Measurements from ENCODE around the gene SPINDOC. TPM values are rescaled to one million over a fixed set of nuclear protein-coding genes. Genes with fewer than 3 reads are reported as not detected.

The SPINDOC gene
- total and polyA plus RNA-seq, 9 of the 15 experiments (the other 6 are each of a cell fraction or from before 2014, with no cell fraction given): 0.70 to 36.3 (median 19.6) TPM

DNA sequence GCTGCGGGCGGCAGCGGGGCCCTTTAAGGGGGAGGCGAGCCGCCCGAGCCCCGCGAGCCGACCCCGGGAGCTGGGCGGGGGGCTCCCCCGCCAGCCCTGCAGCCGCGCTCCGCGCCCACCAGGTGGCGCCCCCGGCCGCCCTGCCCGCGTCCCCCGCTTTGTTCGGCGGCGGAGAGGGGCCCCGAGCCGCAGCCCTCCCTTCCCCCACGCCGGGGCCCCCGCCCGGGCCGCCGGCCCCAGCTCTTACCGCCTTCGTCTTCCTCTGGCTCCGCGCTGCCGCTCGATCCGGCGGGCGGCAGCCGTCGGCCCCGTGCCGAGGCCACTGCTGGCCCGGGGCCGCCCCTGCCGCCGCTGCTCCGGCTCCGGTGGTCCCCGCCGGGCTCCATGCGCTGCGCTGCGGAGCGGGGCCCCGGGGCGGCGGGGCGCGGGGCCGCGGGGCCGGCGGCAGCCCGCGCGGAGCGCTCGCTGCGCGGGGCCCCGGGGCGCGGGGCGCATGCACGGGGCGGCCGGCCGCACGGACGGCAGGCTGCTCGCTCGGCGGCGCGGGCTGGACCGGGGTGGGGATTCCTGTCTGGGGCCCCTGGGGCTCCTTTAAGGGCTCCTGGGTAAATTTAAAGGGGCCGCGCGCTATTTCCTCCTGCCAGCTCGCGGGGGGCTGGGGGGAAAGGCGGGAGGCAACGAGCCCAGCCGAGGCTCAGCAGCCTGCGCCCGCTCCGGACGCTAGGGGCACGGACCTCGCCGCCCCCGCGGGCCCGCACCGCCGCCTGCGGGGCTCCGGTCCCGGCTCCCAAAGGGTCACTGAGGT, 44.8 kb upstream of the SPINDOC start, which contains the start of gene ZFTA (continued):
- peak; percentile 95 for TF ChIP-seq ZFP91 (CRISPR knock-in tag; IDR thresholded peaks at IDR 0.05)
- 0 out of 2 replicates have a peak, but pooled peaks have one; percentile 8 for TF ChIP-seq CREM (IDR thresholded peaks at IDR 0.05; ENCODE audit: low read depth)
- peak in 1 of 2 experiments; percentile 50 for TF ChIP-seq E2F6 (IDR thresholded peaks at IDR 0.05; ENCODE audit: borderline replicate concordance in 1 of 2, extremely low read depth in 1 of 2, insufficient read depth in 1 of 2, insufficient read length in 1 of 2, low read depth in 1 of 2, low read length in 1 of 2, poor library complexity in 1 of 2, severe bottlenecking in 1 of 2)
- TF ChIP-seq NR2F6 (CRISPR knock-in tag; IDR thresholded peaks at IDR 0.05): no peak
- no peak for TF ChIP-seq HMG20B (CRISPR knock-in tag; IDR thresholded peaks at IDR 0.05)
- no peak for TF ChIP-seq ARID4B (CRISPR knock-in tag; IDR thresholded peaks at IDR 0.05)
- no peak for TF ChIP-seq EWSR1 (IDR thresholded peaks at IDR 0.05; ENCODE audit: borderline replicate concordance, low read depth, partially characterized antibody)
- no peak for TF ChIP-seq POLR2AphosphoS5 (IDR thresholded peaks at IDR 0.05; ENCODE audit: control insufficient read depth, insufficient read depth, low read depth, low read length)
- no peak for TF ChIP-seq POLR3G (IDR thresholded peaks at IDR 0.05; ENCODE audit: extremely low read depth, insufficient read length, insufficient replicate concordance)
- TF ChIP-seq, protein P1, sequence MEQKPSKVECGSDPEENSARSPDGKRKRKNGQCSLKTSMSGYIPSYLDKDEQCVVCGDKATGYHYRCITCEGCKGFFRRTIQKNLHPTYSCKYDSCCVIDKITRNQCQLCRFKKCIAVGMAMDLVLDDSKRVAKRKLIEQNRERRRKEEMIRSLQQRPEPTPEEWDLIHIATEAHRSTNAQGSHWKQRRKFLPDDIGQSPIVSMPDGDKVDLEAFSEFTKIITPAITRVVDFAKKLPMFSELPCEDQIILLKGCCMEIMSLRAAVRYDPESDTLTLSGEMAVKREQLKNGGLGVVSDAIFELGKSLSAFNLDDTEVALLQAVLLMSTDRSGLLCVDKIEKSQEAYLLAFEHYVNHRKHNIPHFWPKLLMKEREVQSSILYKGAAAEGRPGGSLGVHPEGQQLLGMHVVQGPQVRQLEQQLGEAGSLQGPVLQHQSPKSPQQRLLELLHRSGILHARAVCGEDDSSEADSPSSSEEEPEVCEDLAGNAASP (IDR thresholded peaks at IDR 0.05): no peak
- no peak for TF ChIP-seq MECOM (CRISPR knock-in tag; IDR thresholded peaks at IDR 0.05)
- no peak for TF ChIP-seq E2F1 (CRISPR knock-in tag; IDR thresholded peaks at IDR 0.05)
- no peak for TF ChIP-seq CHCHD3 (CRISPR knock-in tag; IDR thresholded peaks at IDR 0.05)
- no peak for TF ChIP-seq NFATC3 (IDR thresholded peaks at IDR 0.05)
- no peak for TF ChIP-seq HDAC1 (IDR thresholded peaks at IDR 0.05)

Measured in K562 (cell line).